CD4-positive, alpha-beta T cell treated with Interleukin-2 at 100 ng/mL for 4 hours (primary cell): ENCODE measurements around the gene NOL3.
A peak's percentile ranks its signal among the peaks of the same experiment; 100 is the strongest.

Source experiments
- DNase-seq: peaks from one replicate; pipeline ENCODE4 v3.0.0-alpha.2; 2020; ENCODE audit warnings: low spot score

NOL3 gene

GRCh38 chr16:67170949-67171649 is 761 bp downstream of the NOL3 start:
- DNase-seq, result no peak

DNA sequence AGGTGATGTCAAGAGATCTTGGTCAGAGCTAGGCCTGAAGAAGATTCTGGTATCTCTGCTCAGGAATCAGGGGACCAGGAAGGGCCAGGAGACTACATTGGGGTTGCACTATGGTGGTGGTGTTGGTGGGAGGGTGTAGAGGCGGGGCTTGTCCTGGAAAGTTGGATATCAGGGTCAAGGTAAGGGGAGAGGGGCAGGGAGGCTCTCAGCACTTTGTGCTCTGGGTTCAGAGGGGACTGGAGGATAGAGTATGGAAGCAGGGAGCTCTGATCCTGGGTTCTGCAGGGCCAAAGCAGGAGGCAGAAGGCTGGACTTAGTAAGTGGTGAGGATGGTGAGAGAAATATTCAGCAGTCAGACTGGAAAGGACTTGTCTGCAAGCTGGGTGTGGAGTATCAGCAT is 3.0 kb downstream of the NOL3 start:
- DNase-seq, result no peak

GRCh38 chr16:67173808-67174705 is 3.7 kb downstream of the NOL3 start:
- peak; percentile 72 for DNase-seq

GRCh38 chr16:67174706-67175231 is 4.4 kb downstream of the NOL3 start:
- no peak for DNase-seq

- DNase-seq, result no peak
Observed at GRCh38 chr16:67176662-67177061, 6.3 kb downstream of the NOL3 start.

GRCh38 chr16:67177743-67178699 is 7.7 kb downstream of the NOL3 start:
- DNase-seq, result peak; percentile 70

- DNase-seq, result no peak
Observed at GRCh38 chr16:67179421-67180080, 9.2 kb downstream of the NOL3 start.

DNA sequence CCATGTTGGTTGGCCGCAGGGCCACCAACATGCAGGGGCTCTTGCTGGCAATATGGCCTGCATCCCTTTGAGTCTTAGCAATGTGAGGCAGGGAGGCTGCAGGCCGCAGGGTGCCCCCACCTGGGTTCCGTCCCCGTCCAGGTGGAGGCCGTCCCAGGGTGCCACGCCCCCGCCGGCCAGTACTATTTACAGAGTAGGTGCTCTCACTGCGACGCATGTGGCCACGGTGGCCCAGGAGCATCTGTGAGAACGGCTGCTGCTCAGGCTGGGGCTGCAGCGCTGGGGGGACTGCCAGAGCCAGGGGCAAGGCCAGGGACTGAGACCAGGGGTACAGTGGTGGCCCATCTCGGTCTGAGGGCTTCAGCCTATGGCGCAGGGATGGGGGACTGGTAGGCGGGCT is 9.8 kb downstream of the NOL3 start:
- DNase-seq, result no peak

GRCh38 chr16:67181346-67181745 is 11.0 kb downstream of the NOL3 start:
- no peak for DNase-seq

- DNase-seq, result no peak
Observed at GRCh38 chr16:67182288-67182687, 11.9 kb downstream of the NOL3 start.

GRCh38 chr16:67183284-67183626 is 12.9 kb downstream of the NOL3 start:
- DNase-seq, result no peak

GRCh38 chr16:67183627-67184452 is 13.5 kb downstream of the NOL3 start, which contains the start of gene MATCAP1:
TSS of gene MATCAP1 (minus strand) at chr16:67183963. CDS start at chr16:67180610, 3,353 bp downstream.
- DNase-seq, result peak; percentile 96

DNA sequence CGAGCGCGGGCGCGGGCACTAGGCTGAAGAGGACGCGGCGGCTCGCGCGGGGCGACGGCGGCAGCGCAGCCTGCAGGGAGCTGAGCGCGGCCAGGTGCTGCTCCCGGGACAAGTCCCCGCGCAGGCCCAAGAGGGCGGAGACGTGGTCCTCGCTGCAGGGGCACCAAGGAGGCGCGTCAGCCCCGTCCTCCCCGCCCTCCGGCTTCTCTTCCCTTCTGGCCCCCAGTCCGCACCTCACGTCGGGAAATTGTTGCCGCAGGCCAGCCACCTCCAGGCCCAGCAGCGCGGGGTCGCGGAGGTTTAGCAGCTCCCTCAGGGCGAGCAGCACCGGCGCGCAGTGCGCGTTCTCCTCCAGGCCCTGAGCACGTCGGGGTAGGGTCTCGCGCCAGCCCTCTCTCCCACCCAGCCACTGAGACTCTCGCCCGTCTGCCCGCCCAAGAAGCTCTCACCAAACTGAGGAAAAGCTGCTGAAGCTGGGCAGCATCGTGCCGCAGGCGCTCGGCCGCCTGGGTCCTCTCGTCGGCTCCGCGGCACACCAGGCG is 14.2 kb downstream of the NOL3 start:
- DNase-seq, result no peak

DNA sequence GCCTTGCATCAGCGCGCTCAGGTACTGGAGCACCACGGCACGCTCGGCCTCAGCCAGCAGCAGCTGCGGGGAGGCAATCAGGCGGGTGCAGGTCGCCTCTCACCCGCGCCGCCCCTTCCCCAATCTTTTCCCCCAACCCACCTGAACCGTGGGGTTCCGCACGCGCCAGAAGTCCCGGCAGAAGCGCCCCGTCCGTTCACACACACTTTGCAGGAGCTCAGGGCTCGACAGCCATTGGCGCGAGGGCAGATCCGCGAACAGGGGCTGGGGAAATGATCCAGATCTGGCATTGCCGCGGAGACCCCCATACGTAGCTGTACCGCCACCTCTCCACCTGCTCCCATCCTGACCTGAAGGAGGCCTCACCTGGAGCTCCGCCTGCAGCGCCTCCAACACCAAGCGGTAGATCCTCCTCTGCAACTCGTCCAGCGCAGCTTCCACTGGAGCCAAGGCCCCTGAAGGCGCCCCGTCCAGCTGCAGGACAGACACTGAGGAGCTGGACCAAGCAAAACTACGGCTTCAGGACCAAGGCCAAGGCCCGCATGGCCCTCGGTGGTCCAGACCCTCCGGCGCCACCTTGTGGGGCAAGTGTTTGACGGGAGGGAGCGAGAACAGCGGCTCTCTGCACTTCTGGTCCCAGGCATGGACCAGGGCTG is 14.8 kb downstream of the NOL3 start:
- peak; percentile 83 for DNase-seq

GRCh38 chr16:67185651-67186134 is 15.4 kb downstream of the NOL3 start:
- no peak for DNase-seq

GRCh38 chr16:67186550-67186950 is 16.2 kb downstream of the NOL3 start:
- no peak for DNase-seq

- no peak for DNase-seq
Observed at GRCh38 chr16:67187175-67187890, 17.0 kb downstream of the NOL3 start.

DNA sequence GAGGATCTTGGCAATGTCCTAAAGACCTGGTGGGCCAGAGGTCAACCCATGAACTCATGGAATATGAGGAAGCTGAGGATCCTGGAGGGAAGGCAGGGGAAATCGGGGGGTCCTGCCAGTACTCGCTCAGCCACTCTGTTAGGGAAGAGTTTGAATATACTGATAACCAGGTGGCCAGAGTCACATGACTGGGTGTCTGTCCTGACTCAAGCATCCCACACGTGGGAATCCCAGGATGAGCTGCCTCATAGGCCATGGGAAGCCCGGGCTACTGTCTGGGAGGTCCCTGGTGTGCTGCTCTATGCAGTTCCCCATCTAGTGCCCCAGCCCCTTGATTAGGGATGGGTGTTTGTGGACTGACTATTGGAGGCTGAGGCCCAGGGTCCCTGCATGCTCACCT is 18.0 kb downstream of the NOL3 start:
- DNase-seq, result no peak

GRCh38 chr16:67188798-67189197 is 18.5 kb downstream of the NOL3 start:
- DNase-seq, result no peak
